ACHN (cell line): ENCODE results near the gene TBC1D16.
"Not testable (repeated sequence)": the region's sequence is repeated elsewhere in the genome, so short reads cannot be mapped to it uniquely, and the experiment has no call there.

Experiments used
- DNase-seq: peaks from one replicate; pipeline ENCODE4 v3.0.0-alpha.2; 2015
- in situ Hi-C: cut with HindIII; loops from 2 replicates; pipeline ENCODE4 v1.10.0; 2017; ENCODE audit warnings: low sequenced_read_pairs, low pct_ligation_motif_present, low pct_unique_long_range_greater_than_20kb

The TBC1D16 gene

GRCh38 chr17:80060644-80061043, 25.0 kb upstream of the TBC1D16 start:
- in situ Hi-C loops = no loop called here
- DNase-seq = no peak

GRCh38 chr17:80058311-80058955, 22.8 kb upstream of the TBC1D16 start:
- in situ Hi-C loops = no loop called here
- no peak for DNase-seq

- in situ Hi-C loops = no loop called here
These were observed 19.9 kb upstream of the TBC1D16 start for GRCh38 chr17:80055597-80055996.

GRCh38 chr17:80053102-80053501, 17.4 kb upstream of the TBC1D16 start:
- in situ Hi-C loops = no loop called here

More at GRCh38 chr17:80055597-80055996, 19.9 kb upstream of the TBC1D16 start:
- DNase-seq = no peak

GRCh38 chr17:80051681-80052080, 16.0 kb upstream of the TBC1D16 start:
- DNase-seq = no peak
- in situ Hi-C loops = no loop called here

More at GRCh38 chr17:80053102-80053501, 17.4 kb upstream of the TBC1D16 start:
- no peak for DNase-seq

GRCh38 chr17:80050706-80051105, 15.0 kb upstream of the TBC1D16 start:
- in situ Hi-C loops = no loop called here
- no peak for DNase-seq

- DNase-seq = no peak
- in situ Hi-C loops = no loop called here
These were observed 14.3 kb upstream of the TBC1D16 start for GRCh38 chr17:80049986-80050385.

- DNase-seq = no peak
- in situ Hi-C loops = no loop called here
These were observed 11.5 kb upstream of the TBC1D16 start for GRCh38 chr17:80047176-80047575.

- DNase-seq, in situ Hi-C loops: not testable (repeated sequence)
These were observed 11.0 kb upstream of the TBC1D16 start for GRCh38 chr17:80046709-80047108.

- in situ Hi-C loops = no loop called here
- DNase-seq = no peak
These were observed 10.0 kb upstream of the TBC1D16 start for GRCh38 chr17:80045703-80046102.

GRCh38 chr17:80043963-80044362, 8.3 kb upstream of the TBC1D16 start:
- DNase-seq = no peak
- in situ Hi-C loops = no loop called here

- DNase-seq = peak; percentile 55
- in situ Hi-C loops = no loop called here
These were observed 1.2 kb upstream of the TBC1D16 start for GRCh38 chr17:80036715-80037477.

- DNase-seq = peak; percentile 82
- in situ Hi-C loops = no loop called here
These were observed 454 bp upstream of the TBC1D16 start, which contains the start of gene CCDC40 for GRCh38 chr17:80035937-80036714. TSS of gene CCDC40 (plus strand) at chr17:80036642. CDS start at chr17:80036663, 21 bp downstream.

GRCh38 chr17:80034791-80035686, 633 bp downstream of the TBC1D16 start:
- in situ Hi-C loops = no loop called here
- DNase-seq = peak; percentile 37

- DNase-seq = no peak
- in situ Hi-C loops = no loop called here
These were observed 1.8 kb downstream of the TBC1D16 start for GRCh38 chr17:80033840-80034239.

- in situ Hi-C loops = no loop called here
- DNase-seq = no peak
These were observed 3.0 kb downstream of the TBC1D16 start for GRCh38 chr17:80032614-80033171.

GRCh38 chr17:80031691-80032430, 3.8 kb downstream of the TBC1D16 start:
- in situ Hi-C loops = no loop called here
- DNase-seq = no peak
